RCC 7860 (cell line): Measurements from ENCODE around the gene PPEF1.
A peak's percentile ranks its signal among the peaks of the same experiment; 100 is the strongest.

Source experiments
- DNase-seq: peaks from one replicate; pipeline ENCODE4 v3.0.0-alpha.2; 2015; ENCODE audit warnings: low spot score
- FAIRE-seq: peaks from 2 replicates; lab custom pipeline; 2012; peaks lifted over from hg19 to GRCh38; lab: Jason Lieb, UNC

PPEF1 gene

GRCh38 chrX:18707426-18708049 is at the start of gene PPEF1:
TSS of gene PPEF1 (plus strand) at chrX:18707645. CDS start at chrX:18707781, 136 bp downstream.
- FAIRE-seq (no peak), DNase-seq (no peak)

DNA sequence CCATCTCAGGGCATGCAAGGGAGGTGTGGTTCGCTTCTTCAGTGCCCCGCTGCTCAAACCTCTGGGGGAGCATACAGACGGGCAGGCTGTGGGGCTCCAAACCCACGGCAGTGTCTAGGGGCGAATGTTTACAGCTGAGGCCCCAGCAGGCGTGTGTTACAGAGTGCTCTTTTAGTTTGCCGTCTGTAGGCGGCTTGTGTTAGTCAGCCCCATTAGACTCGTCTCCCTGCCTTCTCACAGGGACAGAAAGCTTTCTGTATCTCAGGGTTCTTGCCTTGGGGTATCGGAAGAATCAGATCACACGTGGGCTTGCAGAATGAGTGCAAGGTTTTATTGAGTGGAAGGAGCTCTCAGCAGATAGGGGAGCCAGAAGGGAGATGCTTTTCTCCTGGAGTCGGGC is 46.2 kb upstream of the PPEF1 start:
- DNase-seq = no peak
- no peak for FAIRE-seq

DNA sequence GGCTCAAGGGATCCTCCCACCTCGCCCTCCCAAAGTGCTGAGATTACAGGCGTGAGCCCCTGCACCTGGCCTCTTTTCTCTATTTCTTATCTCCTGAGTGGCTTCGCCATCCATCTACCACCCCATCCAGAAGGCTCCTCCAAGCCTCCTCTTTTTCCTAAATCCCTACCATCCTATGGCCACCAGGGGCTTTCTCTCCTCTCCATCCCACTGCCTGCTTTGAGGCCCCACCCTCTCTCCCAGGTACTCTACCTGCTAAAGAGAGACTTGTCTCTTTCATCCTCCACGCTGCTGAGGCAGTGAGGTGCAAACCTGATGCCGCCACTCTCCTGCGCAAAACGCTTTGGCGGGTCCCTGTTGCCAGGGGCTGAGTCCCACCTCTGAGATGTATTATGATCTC is 42.5 kb upstream of the PPEF1 start:
- DNase-seq (no peak), FAIRE-seq (no peak)

GRCh38 chrX:18666614-18667013 is 40.8 kb upstream of the PPEF1 start:
- FAIRE-seq = no peak
- no peak for DNase-seq

- FAIRE-seq (no peak), DNase-seq (no peak)
These were observed 39.2 kb upstream of the PPEF1 start for GRCh38 chrX:18668071-18668835.

- DNase-seq (no peak), FAIRE-seq (no peak)
These were observed 35.4 kb upstream of the PPEF1 start, which contains the start of gene RS1 for GRCh38 chrX:18672008-18672407. TSS of gene RS1 (minus strand) at chrX:18672108. CDS start at chrX:18672068, 40 bp downstream.

DNA sequence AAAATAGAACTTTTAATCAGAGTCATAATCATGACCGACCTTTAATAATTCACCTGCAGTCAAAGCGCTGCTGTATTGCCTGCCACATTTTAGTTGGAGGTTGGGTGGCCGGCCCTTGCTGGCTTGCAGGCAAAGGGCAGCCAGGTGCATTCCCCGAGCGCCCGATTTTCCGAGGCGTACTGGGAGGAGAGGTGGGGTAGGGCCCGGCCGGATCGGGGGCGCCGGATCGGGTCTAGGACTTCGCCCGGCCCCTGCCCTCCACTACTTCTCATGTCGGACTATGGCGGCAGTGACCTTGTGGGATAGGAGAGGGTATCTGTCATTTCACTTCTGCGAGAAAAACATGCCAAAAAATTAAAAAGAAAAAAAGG is 33.0 kb upstream of the PPEF1 start:
- no peak for FAIRE-seq
- no peak for DNase-seq

GRCh38 chrX:18674788-18675735 is 32.4 kb upstream of the PPEF1 start:
- FAIRE-seq (peak; percentile 70), DNase-seq (peak; percentile 66)

DNA sequence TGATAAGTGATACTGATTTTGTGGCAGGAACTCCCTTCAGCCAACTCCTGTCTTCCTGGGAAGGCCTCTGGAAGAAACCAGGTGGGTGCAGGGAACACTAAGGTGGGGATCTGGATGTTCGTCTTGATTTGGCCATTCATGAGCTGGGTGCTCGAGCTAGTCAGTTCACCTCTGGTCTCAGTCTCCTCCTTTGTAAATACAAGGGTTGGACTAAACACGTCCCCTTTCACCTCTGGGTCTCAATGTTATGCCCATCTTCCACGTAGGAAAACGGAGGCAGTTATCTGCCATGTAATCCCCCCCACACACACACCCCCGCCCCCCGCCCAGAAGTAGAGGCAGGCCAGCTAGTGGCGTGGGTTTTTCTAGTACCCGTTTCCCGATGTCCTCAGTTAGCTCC is 31.4 kb upstream of the PPEF1 start:
- DNase-seq (no peak), FAIRE-seq (no peak)

GRCh38 chrX:18676470-18676869 is 31.0 kb upstream of the PPEF1 start:
- no peak for DNase-seq
- no peak for FAIRE-seq

- FAIRE-seq (no peak), DNase-seq (no peak)
These were observed 30.1 kb upstream of the PPEF1 start for GRCh38 chrX:18677161-18677869.

GRCh38 chrX:18681996-18682395 is 25.4 kb upstream of the PPEF1 start:
- no peak for DNase-seq
- FAIRE-seq = no peak

DNA sequence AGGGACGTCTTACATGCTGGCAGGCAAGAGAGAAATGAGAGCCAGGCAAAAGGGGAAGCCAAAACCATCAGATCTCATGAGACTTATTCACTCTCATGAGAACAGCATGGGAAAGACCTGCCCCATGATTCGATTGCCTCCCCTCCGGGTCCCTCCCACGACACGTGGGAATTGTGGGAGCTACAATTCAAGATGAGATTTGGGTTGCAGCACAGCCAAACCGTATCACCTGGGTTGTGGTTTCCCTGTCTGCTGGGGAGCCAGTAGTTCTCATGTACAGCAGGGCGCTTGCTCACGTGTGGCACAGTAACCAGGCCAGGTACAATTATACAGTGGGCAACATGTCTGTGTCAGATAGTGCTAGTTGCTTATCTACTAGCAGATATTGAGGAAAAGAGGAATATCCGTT is 24.5 kb upstream of the PPEF1 start:
- no peak for FAIRE-seq

GRCh38 chrX:18687856-18688495 is 19.5 kb upstream of the PPEF1 start:
- no peak for FAIRE-seq
- DNase-seq = no peak

More for the DNA sequence above, 24.5 kb upstream of the PPEF1 start:
- no peak for DNase-seq

DNA sequence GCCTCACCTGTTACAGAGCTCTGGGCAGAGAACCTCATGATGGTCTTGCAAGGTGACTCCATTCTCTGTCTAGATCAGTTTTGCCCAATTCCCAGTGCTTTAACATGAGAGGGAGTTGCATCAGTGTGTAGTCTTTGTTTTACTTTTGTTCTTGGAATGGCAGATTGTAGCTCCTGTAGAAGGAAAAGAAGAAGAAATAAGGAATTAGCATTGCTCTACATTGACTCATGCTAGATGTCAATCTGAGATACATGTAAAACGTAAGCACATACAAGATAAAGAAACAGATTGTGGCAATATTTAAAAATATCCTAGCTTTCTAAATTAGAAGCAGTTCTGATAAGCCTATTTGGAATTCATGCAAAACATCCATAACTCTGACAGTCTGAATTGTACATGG is 16.0 kb upstream of the PPEF1 start:
- FAIRE-seq = no peak
- no peak for DNase-seq

GRCh38 chrX:18692541-18692940 is 14.9 kb upstream of the PPEF1 start:
- no peak for FAIRE-seq
- DNase-seq = no peak

DNA sequence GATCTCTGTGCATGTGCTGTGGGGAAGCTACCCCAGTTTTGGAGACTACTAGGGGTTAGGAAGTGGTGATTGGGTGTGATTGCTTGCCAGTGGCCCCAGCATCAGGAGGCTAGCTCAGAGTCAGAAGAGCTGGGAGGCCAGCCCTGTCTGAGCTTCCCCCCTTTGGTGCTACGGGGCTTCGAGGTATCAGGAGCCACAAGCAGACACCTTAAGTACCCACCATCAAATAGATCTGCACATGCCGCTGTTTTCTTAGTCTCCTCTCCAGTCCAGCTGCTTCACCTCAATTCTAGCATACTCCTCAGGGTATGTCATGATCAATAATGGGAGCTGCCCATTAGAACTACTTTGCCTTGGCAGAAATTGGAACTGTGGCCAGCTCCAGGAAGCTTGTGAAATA is 10.8 kb upstream of the PPEF1 start:
- no peak for DNase-seq
- FAIRE-seq = no peak

GRCh38 chrX:18698737-18699650 is 8.5 kb upstream of the PPEF1 start:
- no peak for DNase-seq
- no peak for FAIRE-seq
